B cell (primary cell): ENCODE results near the gene ACSBG1.

Experiments
- EZH2 ChIP-seq: IDR thresholded peaks from 2 replicates; pipeline ENCODE4 v1.6.1; 2012; ENCODE audit warnings: borderline replicate concordance, low read depth, mild to moderate bottlenecking, moderate library complexity, low read length; ENCODE audit not compliant: insufficient read depth, poor library complexity, severe bottlenecking
- TF ChIP-seq, protein P1 (sequence below): fragments of 200-600 bp; IDR thresholded peaks from one replicate; pipeline ENCODE4 v1.8.0; 2022; ENCODE audit warnings: antibody characterized with exemption, mild to moderate bottlenecking

DNA sequence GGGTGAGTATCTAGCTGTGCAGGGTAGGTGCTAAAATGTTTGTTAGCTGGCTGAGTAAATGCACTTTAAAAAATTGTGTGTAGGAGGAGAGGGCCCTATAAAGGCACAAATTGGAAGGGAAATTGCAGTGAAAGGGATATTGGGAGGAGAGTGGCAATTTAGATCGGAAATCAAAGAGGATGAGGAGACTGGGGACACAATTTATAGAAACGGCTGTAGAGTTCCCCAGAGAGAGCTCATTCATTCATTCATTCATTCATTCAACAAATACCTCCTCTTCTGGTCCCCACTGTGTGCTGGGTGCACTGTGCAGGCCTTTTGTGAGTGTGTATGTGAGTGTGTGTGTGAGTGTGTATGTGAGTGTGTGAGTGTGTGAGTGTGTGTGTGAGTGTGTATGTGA lies 32.4 kb upstream of the ACSBG1 start:
- TF ChIP-seq, protein P1, sequence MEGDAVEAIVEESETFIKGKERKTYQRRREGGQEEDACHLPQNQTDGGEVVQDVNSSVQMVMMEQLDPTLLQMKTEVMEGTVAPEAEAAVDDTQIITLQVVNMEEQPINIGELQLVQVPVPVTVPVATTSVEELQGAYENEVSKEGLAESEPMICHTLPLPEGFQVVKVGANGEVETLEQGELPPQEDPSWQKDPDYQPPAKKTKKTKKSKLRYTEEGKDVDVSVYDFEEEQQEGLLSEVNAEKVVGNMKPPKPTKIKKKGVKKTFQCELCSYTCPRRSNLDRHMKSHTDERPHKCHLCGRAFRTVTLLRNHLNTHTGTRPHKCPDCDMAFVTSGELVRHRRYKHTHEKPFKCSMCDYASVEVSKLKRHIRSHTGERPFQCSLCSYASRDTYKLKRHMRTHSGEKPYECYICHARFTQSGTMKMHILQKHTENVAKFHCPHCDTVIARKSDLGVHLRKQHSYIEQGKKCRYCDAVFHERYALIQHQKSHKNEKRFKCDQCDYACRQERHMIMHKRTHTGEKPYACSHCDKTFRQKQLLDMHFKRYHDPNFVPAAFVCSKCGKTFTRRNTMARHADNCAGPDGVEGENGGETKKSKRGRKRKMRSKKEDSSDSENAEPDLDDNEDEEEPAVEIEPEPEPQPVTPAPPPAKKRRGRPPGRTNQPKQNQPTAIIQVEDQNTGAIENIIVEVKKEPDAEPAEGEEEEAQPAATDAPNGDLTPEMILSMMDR, result no peak
- no peak for TF ChIP-seq EZH2
